HG03571 (cell line): ENCODE data around the gene C8A.

Experiments
- ATAC-seq: cut with Tn5 transposase; IDR thresholded peaks from one replicate; pipeline ENCODE4 v1.9.1; 2021; ENCODE audit not compliant: unreplicated experiment

Gene C8A

DNA sequence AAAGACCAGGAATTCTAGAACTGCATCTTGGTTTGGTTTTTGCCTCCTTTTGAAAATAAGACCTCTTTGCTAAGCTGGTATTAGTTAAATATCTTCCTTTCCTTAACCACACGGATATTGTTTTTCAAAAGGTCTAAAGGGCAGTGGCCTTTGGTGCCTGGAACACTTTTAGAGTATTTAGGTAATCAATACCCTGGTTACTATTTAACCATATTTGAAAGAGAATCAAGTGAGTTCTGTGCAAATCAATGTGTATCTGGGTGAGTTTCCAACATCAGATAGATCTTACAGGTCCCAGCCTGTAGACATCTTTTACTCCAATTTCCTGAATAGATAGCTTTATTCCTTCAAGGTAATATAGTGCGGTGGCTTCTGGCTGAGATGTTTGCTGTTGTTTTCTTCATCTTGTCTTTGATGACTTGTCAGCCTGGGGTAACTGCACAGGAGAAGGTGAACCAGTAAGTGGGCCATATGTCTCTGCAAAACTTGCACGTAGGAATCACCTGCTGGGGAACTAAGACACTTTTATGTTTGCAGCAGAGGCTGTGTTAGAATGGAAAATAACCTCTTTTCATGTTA lies at the start of gene C8A:
TSS of gene C8A (plus strand) at position 277 of the 579 bp plus-strand sequence. CDS start at position 382, 105 bp downstream.
- no peak for ATAC-seq

DNA sequence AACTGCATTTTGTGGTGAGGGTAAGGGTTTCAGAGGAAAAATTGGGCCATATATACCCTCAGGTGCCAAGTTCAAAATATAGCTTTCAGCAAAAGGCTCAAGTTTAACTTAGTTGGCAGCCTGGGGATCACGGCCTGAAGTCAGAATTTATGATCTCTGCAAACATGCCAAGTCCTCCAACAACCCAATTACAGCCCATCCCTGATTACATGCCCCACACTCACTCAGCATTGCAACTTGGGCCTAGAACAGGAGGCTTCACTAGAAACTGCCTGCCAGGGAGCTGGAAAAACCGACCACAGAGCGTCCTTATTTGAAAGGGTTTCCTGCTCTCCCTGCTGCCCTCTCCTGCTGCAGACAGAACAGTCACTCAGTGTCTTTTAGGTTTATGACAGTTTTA lies 47.8 kb upstream of the C8A start:
- no peak for ATAC-seq

DNA sequence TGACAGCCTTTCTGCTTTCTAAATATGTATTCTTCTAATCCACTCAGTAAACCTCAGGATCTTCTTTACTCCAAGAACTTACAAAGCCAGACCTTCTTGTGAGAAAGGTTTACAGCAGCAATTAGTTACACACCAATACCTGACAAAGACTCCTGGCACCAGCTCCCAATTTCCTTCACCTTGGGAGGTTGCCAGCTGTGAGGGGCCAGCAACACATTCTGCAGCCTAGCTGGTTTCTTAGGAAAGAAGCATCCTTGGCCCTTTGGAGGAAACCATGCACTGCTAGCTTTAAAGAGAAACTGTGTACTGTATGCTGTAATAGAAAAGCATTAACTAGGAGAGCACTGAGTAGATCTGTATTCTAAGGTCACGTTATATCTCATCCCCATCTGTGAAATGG lies 46.2 kb upstream of the C8A start:
- ATAC-seq, result no peak

DNA sequence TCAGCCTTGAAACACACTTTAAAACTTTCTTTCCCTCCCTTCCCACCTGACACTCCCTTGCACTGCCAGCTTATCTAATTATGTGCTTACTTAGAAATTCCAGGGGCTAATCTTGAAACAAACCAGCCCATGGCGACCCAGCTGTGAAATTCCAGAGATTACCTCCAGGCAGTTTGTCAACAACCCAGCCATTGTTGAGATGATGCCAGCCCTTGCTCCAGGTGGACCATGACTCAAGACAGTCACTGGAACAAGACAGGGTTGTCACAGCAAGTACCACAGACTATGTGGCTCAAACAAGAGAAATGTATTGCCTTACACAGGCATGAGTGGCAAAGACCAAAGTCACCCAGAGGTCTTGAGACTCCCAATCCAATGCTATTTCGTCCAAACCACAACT lies 43.3 kb upstream of the C8A start:
- ATAC-seq, result no peak

DNA sequence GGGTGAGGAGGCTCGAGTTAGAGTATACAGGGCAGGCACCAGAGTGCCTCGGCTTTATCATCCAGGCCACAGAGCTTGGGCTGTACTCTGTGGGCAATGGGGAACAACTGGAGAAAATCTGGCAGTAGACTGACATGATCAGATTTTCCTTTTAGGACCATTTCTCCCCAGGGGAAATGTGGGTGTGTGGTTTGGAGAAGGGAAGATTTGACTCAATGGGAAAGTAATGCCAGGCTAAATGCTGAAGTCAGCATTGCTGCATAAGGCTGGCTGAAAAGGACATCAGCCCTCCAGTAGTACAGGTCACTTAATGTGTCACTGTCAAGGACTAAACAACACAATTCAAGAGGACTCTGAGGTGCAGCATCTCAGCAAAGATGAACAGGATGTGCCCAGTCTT lies 40.4 kb upstream of the C8A start:
- ATAC-seq, result no peak

DNA sequence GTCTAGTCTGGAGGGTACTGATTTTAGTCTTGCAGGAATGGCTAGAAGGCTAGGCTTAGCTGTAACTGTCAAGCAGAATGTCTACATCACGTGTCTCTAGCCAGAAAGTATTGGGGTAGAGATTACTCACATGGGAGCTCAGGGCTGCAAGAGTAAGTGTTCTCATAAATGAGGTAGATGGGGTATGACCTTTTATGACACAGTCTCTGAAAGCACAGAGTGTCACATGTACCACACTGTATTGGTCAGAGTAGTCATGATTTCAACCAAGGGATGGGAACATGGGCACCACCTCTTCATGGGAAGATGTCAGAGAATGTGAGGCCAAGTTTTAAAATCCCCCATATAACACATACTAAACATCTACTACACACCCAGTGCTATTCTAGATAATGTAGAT lies 38.3 kb upstream of the C8A start:
- no peak for ATAC-seq

DNA sequence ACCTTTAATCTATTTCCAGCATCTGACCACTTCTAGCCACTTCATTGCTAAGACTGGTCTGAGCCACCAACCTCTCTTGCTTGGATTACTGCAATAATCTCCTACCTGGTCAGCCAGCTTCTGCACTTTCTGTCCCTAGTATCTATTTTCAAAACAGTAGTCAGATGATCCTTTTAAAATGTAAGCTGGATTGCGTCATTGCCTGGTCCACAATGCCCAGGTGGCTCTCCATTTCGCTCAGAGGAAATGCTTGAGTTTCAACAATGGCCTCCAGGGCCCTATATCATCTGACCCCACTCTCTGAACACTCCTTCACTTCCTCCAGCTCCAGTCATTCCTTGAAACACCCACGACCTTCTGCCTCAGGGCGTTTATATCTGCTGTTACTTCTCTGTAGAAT lies 37.7 kb upstream of the C8A start:
- no peak for ATAC-seq

DNA sequence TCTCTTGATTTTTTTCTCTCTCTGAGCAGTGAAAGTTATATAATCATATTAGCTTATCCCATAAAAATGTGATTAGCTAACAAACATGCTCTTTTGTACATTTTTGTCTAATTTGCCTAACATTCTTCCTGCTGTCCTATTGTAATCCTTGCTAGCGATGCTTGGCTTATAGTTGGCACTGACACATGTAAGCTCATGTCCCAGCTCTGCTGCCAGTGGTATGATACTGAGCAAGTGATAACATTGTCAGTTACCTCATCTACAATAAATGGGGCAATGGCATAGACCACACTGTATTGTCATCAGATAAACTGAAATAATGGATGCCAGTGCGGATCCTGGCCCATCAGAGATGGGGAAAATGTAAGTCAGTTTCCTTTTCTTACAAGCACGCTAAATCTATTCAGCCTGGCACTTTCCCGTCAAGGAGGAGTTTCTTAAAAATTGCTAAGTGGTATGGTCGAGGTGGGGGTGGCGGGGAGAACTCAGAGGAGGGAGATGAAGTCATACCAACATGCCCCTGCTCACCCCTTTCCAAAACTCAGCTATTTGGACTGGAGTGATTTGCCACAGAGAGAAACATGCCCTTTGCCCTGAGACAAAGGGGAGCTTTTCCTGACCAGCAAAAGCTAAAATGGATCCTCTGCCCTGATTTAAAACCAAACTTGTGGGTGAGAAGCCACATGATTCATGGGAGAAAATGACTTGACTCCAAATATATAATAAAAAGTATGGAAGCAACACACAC lies 36.7 kb upstream of the C8A start:
- ATAC-seq, result no peak

DNA sequence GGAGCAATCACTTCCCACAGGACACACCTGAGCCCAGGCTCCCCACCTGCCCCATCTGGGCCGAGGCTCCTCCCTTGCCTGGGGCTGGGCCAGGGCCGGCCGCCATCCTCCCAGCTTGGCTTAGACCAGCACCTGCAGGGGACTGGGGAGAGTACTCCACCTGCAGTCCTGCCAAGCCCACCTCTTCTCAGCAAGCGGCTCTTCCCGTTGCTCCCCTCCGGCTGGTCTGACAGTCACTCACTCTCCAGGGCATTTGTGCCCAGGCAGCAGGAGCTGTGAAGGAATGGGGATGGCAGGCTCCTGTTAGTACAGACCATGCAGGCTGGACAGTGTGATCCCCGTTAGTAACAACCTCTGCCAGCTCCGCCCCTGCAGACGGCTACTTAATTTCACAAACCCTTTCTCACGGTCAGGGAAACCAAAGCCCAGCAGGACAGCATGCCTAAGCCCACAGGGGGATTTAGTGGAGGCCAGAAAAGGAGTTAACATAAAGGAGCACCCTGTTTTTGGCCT lies 35.2 kb upstream of the C8A start, which contains the start of gene FYB2:
TSS of gene FYB2 (minus strand) at position 18 of the 513 bp plus-strand sequence. CDS start 114 bp downstream, outside the sequence.
- ATAC-seq, result no peak

DNA sequence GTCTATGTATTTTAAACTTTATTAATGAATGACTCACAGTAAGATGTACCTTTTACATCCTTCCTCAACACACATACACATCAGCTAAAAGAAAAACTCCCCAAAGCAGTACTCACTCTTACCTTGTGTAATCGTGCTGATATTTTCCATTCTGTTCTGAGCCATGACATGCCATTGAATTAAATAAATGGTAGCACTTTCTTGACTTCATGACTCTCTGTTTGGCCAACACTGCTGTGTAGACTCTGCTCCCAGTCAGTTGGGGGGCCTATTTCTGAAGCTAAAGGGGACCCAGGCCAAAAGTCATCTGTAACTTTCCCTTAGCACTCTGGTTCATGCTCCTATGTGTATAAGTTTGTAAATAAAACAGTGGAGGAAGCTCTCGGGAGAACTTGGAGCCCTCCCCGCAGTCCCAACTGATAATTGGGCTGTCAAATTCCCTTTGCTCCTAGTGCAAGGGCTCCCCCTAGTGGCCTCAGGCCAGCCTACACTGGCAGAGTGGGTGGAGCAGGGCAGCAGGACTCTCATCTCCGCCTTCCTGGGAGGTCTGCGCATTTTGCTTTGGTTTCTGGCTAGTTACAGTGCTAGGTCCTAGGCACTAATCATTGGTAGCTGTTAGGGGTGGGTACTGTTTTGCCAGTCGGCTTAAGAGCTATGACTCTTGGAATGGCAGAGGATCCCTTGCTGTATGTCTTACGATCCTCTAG lies 33.7 kb upstream of the C8A start:
- ATAC-seq, result peak; percentile 75

DNA sequence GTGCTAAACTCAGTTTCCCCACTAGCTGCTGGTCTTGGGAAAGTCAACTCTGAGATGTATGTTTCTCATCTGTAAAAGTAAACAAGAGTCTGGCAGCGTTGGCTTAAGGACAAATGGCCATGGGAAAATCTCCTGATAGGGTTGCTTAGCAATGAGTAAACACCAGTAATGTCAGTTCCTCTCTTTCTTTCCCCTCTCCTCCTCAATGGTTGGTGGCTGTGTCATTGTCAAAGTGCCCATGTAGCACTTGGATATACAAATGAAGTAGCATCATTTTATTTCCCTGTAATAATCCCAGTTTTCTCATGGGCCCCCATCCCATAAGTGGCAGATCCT lies 33.2 kb upstream of the C8A start:
- no peak for ATAC-seq

DNA sequence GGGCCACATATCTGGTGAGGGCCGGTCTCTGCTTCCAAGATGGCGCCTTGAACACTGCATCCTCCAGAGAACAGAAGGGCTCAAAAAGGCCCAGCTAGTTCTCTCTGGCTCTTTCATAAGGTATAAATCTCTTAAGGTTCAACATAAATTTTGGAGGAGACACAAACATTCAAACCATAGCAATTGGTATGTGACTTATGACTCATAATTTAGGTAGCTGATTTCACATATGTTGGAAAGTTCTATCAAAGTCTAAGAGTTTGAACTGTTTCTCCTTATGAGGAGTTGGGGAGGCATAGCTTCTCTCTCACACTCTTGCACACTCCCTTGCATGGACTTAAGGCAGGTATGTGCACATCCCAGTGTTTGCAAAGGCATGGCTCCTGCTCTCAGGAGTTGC lies 30.3 kb upstream of the C8A start:
- ATAC-seq, result no peak

DNA sequence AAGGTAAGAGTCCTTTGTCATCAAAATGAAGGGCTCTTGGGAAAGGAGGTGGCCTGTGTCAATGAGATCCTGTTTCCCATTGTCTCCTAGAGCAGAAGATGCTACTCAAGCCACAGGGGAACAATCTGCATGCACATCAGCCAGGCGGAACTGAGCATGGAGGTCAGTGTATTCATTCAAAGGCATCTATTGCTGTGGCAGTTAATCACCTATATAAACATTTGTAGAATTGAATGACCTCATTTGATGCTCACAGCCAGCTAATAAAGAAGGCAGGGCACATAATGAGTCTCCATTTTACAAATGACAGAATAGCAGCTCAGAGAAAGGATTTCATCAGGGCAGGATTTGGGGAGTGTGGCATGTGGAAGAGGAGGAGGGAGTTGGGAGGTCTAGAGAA lies 29.7 kb upstream of the C8A start:
- ATAC-seq, result no peak

DNA sequence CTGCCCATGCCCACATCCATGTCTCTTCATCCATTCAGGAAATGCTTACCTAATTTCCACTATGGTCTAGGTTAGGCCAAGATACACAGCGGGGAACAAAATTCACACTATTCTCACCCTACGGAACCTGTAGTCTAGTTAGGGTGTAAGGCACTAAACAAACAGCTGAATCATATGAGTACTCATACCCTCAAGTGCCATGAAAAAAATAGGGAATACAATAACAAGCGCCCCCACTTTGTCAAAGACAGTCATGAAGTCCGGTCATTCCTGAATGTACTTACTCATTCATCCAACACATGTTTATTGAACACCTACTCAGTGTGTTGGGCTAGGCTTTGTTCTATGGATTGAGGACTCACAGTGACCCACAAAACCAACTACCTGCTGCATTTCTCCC lies 29.2 kb upstream of the C8A start:
- no peak for ATAC-seq

DNA sequence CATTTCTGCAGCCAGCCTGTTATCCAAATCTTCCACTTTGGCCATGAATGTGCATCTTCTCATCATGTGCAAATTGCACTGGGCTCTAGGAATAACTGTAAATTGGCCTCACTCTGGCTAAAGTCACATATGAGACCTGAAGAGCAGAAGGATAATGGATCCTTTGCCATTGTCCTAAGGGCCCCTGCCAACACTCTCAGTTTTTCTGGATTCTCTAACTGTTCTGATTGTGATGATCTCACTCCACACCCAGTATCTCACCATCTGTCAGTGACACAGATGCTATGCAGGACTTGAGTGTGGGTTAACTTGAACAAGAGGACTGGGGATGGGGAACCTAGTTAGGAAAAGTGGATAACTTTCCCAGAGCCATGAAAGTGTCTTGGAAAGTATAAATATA lies 26.9 kb upstream of the C8A start:
- no peak for ATAC-seq

DNA sequence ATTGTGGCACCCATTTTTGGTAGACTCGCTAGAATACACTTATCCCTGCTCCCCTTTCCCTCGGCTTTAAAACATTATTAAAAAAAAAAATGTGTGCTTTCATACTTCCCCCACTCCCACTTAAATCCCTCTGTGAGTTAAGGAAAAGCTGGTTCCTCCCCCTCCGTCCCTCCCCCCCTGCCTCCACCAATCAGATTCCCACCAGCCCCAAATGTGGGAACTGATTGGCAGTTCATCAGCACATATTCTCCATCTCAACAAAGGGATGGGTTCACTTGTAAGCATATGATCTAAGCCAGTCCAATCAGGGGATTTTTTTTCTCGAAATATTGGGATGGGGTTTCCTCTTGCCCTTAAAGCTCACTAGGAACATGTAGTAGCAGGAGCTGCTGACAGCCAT lies 24.5 kb upstream of the C8A start:
- ATAC-seq, result no peak

DNA sequence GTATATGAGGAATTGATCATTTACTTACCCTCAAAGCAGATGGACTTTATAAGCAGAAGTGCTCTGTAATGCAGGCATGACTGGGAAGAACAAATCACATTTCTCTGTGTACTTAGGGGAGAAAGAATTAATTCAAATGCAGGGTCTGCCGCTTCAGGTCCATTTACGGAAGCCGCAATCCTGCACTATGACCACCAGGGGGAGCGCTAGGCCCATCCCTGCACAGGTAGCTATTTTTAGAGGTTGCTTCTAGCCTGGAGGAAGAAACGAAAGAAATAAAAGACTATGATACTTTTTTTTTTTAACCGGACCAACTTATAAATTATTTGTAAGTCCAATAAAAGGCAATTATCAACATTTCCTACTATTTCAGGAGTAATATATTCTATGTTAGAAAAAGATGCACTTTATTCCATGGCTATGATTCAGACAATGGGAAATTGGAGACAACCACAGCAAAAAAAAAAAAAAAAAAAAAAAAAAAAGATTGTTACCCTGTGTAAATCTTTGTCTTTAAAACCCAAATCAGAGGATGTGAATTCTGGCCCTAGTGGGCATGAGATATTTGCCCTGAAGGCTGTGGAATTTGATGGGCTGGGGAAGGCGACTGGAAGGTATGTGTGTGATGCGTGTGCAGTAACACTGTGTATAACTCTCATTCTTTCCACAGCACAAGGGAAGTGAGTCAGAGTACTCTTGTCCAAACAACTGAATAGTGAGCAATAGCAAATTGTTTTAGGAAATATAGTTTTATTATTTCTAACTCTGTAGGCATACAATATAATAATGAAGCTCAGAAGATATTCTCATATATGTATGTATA lies 22.5 kb upstream of the C8A start:
- ATAC-seq, result peak; percentile 75

DNA sequence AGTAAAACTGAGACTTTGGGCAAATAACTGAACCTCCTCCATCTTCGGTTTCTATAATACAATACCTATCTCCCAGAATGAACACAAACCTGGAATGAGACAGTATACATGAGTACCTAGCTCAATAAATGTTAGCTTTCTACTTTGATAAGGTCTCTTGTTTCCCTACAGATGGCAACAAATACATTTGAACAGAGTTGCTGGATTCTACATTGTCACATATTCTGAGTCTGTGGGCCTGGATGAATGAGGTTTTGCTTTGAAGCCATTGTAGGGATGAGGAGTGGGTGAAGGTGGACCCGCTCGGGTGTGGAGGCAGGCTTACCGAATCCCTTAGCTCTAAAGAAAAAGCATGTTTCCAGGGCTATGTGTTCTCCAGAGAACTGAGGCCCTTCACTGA lies 21.5 kb upstream of the C8A start:
- no peak for ATAC-seq

DNA sequence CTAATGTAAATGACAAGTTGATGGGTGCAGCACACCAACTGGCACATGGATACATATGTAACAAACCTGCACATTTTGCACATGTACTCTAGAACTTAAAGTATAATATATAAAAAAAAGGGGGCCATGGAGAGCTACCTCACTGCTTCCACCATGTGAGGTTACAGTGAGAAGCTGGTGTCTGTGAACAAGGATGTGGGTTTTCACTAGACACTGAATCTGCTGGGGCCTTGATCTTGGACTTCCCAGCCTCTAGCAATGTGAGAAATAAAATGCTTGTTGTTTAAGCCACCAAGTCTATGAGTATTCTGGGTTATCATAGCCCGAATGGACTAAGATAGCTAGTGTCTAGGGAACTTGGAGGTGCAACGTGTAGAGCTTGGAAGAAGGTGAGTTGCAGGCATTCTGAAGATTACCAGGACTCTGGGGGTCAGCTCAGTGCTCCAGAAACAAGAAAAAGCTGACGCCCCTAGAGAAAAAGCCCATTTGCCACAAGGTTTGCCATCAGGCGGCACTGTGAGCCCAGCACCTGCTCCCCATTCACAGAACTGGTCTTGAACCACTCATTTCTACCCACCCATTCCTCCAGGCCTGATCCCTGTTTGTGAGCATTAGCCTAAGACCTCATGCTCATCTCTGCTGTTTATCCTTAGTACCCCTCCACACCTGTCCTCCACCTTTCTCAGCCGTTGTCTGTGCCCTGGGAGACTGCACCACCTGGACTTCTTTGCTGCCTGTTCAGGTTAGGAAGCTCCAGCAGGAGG lies 20.3 kb upstream of the C8A start:
- no peak for ATAC-seq

DNA sequence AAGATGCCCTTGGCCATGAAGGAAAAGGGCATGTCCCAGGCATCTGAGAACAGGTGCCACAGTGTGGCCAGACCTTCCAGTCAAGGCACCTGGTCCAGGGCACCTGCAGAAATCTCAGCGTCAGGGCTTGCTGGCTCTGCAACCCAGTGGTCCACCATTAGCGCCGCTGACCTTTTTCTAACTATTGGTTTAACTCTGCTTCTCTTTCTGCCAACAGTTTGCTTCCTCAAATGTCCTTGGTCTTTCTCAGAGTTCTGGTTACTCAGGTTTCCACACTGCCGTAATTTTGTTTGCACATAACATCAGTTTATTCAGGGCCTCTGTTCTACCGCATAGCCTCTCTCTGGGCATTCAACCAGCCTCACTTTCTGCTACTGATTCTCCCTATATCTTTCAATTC lies 18.9 kb upstream of the C8A start:
- ATAC-seq, result no peak

DNA sequence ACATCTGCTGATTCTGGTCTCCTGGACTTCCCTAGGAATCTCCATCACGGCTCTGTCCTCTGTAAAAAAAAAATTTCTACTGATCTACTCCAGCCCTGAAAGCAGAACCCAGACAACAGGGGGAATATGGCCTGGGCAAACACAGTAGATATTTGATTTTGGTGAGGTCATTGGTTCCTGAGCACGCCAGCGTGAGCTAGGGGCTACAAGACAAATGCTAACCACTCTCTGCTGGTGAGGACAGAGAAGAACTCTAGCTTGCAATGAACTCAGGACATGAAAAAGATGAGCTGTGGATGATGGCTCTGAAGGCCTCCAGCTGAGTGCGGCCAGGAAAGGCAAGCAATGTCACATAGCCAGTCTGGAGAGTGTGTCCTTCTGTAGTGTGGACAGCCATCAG lies 18.2 kb upstream of the C8A start:
- no peak for ATAC-seq
